Measurements from ENCODE around the gene ADCY9.

Gene ADCY9

DNA sequence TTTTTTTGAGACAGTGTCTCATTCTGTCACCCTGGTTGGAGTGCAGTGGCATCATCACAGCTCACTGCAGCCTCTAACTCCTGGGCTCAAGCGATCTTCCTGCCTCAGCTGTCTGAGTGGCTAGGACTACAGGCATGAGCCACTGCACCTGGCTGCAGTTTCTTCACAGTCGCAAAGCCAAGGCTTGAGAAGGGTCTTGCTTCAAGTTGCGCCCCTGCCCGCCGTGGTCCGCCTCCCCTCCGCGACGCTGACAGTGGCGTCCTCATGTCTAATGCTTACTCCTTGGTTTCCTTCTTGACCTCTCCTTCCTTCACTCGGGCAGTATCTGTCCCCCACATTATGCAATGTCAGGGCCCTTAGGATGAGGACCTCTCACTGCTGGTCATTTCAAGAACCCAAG lies 112.7 kb downstream of the ADCY9 start:
- DNase-seq (ENCODE audit: low read depth in 3 of 3): no peak

DNA sequence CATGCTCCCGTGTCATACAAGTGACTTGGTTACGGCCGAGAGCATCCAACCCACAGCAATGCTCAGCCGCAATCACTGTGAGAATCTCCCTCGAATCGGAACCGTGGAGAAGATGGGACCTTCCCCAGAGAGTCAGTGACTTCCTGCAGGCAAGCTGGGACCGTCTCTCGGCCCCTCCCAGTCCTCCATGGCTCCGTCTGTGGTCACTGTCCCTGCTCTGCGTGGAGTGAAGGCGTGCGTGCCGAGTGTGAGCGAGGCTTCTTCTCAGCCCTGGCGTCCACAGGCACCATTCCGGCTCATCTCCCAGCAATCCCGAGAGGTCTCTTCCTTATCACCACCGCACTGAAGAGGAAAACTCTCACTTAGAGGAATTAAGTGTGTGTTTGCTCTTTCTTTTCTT lies 113.1 kb downstream of the ADCY9 start:
- DNase-seq (ENCODE audit: low read depth in 3 of 3): no peak

DNA sequence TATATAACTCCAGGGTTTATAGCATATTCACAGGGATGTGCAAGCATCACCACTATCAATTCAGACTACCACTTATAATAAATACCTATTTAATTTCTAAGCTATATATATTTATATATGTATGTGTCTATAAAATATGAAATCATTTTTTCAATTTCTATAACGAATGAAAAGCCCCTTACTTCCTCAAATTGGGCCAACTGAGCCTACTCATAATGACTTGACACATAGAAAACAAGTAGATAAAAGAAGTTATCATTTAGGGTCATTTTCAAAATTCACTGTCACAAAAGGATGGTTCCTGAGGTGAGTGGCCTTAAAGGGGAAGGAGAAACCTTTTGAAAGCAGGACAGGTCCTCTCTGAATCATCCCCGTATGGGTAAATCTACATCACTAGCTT lies 114.1 kb downstream of the ADCY9 start:
- DNase-seq (ENCODE audit: low read depth in 3 of 3): no peak

DNA sequence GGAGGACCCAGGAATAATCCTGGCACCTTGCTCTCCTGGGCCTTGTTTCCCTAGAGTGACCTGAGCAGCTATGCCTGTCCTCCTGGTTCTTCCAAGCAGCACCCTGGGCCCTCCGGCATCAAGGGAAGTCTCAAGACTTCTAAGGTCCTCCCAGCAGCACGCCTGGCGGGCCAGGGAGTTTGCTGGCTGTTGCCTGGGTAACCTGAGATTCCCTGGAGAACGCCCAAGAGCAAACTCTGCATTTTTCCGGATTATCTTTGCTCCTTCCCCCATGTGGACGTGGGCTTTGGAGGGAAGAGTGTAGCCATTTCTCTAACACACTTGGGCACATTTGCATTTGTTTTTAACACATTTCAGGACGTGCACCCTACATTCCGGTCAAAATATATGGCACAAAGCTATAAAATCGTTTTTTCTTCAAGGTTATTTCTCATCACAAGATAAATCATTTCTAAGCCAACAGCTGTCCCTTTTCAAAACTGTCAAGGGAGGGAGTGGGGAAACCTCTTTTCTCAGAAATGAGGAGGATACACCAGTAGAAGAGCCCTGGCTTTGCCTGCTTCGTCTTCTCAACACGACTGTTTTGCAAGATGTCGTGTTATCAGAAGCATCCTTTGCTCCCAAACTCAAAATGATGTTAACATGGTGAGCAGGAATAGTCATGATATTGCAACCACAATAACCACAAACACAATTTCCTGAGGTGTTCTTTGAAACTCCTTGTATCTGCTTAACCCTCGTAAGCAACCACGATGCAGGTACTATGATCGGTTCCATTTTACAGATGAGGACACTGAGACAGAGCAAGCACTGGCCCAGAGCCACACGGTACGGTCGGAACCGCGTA lies 116.5 kb downstream of the ADCY9 start:
- no peak for DNase-seq (ENCODE audit: low read depth in 3 of 3)

DNA sequence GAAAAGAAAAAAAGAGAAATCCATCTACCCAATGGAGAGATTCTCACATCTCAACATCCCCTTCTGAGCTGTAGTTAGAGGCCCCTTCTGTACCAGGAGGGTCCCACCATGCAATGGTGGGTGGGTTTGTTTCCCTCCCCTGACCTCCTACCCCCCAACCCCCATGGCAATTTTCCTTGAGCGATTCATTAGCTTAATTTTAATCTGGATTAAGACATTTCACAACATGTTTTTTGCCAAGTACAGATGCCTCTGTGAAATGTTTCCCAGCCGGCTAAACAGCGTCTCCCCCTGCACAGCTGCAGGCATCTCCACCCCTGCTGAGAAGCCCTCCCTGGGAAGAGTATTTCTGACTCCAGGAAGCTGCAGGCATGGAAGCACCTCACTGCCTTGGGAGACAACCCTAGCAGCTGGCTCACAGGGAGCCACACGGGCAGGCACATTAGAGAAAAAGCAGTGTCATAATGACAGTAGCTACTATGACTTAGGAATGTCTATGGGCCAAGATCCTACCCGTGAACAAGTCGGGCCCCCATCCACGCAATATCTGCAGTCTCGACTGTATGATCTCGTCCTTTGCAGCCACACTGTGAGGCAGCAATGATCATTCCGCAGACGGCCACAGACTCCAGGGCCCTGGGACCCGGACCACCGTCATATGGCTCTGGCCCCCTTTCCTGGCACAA lies 117.3 kb downstream of the ADCY9 start:
- no peak for DNase-seq (ENCODE audit: low read depth in 3 of 3)

DNA sequence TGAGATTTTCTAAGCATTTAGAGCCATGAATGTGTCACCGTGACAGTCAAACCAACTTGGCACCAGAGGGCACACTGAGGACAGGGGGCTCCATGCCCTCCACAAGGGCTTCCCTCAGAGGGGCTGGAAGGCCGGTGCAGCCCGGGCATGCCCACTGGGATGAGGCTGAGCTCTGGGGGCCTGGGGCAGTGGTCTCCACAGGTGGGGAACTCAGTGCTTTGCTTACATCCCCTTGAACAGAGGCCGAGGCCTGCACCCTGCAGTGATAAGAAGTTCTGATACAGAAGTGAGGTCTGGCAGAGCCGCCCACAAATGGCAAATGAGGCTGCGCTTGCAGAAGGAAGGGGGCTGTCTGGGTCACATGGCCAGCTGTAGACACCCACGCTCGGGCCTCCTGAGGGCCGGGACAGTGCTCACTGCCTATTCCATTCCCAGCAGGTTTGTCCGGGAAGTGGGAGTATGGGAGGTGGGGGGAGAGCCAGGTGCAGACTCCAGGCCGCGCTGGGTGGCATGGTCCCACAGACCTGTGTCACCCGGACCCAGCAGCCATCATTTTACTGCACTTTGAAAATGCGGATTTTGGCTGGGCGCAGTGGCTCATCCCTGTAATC lies 118.9 kb downstream of the ADCY9 start:
- DNase-seq (ENCODE audit: low read depth in 3 of 3): no peak

DNA sequence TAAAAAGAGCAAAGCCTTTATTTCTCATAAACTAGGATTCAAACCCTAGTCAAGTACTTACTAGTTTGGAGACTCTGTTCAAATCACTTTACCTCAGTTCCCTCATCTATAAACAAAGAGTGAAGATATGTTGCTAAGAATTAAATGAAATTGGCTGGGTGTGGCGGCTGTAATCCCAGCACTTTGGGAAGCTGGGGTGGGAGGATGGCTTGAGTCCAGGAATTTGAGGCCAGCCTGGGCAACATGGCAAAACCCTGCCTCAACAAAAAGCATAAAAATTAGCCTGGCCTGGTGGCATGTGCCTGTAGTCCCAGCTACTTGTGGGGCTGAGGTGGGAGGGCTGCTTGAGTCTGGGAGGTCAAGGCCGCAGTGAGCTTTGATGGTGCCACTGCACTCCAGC lies 121.2 kb downstream of the ADCY9 start:
- DNase-seq (ENCODE audit: low read depth in 3 of 3): no peak

DNA sequence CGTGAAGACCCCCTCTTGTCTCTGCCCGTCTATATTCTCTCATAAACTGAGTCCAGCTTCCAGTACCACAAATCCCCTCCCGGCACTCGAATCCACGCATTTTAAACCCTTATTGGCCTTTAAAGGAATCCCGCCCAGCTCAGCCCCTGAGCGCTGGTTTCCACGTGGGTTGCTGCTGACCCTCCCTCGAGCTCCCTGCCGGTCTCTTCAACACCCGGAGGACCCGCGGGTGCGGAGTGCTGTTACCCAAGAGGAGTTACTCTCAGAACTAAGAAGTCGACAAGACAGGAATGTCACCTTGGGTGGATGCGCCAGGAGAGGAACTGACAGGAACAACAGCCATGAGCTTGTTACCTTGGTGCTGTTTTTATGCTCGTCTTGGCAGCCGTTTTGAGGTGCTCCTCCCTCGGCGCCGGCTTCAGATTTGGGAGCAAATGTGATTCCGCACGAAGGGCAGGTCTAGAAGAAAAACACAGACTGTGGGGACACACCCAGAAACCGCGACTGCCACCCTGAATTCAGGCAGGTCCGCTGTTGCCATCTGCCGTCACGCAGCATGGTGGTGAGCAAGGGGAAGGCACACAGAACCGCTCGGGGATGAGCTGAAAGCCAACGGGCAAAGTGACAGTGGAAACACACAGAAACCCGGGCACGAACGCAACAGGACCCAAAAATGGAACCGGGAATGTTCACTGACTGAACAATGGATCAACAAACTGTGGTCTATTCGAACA lies 123.0 kb downstream of the ADCY9 start:
- DNase-seq (ENCODE audit: low read depth in 3 of 3): no peak

GRCh38 chr16:3992297-3993051 lies 123.8 kb downstream of the ADCY9 start:
- no peak for DNase-seq (ENCODE audit: low read depth in 3 of 3)

DNA sequence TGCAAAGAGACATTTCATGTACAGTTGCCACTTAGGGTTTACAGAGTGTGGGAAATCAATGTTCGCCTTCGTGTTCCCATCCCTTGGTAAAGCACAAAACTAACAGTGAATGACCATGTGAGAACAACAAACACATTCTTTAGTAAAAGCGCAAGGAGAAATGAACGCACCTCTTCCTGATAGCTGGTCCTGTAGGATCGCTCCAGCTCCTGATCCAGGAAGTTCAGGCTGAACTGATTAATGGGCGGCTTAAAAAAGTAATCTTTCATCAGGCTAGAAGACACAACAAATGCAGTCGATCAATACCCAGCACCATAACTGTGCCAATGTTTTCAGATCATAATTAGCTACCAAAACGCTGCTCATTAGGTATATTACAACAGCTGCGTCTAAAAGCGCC lies 127.4 kb downstream of the ADCY9 start:
- DNase-seq (ENCODE audit: low read depth in 3 of 3): no peak

DNA sequence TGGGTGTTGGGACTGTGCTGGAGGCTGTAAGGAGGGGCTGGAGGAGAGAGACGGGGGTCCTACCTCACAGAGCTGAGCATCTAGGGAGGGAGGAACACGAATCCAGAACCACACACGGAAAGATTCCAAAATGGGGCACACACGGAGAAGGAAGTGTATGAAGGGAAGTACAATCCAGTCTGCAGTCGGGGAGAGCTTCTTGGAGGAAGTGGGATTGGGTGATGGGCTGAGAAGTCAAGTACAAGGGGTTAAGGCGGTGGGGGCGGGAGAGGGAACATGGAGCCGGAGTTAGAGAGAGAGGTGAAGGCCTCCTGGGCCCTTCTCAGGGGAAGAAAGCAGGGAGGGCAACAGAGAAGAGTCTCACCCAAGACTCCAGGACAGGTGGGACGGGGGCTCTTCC lies 128.2 kb downstream of the ADCY9 start:
- DNase-seq (ENCODE audit: low read depth in 3 of 3): no peak

GRCh38 chr16:3987231-3987630 lies 129.0 kb downstream of the ADCY9 start:
- no peak for DNase-seq (ENCODE audit: low read depth in 3 of 3)

DNA sequence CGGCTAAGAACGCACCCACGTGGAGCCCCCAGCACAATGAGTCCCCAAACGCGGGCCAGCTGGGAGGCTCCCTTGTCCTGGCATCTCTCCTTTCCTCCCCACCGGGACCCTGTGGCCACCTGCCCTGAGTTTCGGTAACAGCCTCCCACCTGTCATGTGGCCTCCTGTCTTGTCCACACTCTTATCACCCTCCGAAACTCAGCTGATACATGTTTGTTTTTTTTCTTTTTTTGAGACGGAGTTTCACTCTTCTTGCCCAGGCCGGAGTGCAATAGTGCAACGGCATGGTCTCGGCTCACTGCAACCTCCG lies 130.1 kb downstream of the ADCY9 start:
- DNase-seq (ENCODE audit: low read depth in 3 of 3): no peak

- no peak for DNase-seq (ENCODE audit: low read depth in 3 of 3)
Observed at GRCh38 chr16:3984111-3985060, 131.9 kb downstream of the ADCY9 start.

DNA sequence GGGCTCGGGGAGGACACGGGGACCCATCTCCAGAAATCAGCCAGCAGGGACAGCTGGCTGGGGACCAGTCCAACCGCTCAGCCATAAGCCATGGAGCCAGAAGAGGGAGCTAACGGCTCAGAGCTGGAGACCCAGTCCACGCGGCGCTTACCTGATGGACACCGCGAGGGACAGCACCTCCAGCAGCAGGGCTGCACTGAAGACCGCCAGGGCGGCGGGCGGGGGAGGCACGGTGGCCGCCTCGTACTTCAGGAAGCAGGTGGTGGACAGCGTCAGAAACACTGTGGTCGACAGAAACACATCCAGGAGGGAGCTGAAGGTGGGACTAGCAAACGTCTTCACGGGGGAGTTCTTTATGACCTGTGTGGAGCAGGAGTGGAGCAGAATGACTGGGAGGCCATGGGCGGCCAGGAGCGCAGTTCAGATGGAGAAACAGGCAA lies 133.1 kb downstream of the ADCY9 start:
- DNase-seq (ENCODE audit: low read depth in 3 of 3): peak in 2 of 3 experiments; percentile 15 to 21

DNA sequence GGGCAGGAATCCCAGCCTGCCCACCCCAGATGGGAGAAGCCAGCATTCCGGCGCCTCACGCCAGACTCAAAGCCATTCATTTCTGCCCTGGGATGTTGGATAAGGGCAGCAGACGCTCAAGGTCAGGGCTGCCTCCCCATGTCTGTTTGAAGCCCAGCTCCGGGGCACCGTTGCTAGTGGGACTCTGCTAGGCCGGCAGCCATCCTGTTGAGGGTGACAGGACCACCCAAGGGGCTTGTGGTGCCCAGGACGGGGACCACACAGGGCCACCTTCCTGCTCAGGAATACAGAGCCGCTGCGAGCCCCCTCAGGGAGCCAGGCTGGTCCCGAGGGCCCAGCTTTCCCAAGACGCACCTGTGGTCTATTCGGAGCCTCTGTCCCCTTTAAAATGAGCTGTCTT lies 134.0 kb downstream of the ADCY9 start:
- DNase-seq (ENCODE audit: low read depth in 3 of 3): no peak

GRCh38 chr16:3980253-3981111 lies 135.8 kb downstream of the ADCY9 start:
- DNase-seq (ENCODE audit: low read depth in 3 of 3): no peak

DNA sequence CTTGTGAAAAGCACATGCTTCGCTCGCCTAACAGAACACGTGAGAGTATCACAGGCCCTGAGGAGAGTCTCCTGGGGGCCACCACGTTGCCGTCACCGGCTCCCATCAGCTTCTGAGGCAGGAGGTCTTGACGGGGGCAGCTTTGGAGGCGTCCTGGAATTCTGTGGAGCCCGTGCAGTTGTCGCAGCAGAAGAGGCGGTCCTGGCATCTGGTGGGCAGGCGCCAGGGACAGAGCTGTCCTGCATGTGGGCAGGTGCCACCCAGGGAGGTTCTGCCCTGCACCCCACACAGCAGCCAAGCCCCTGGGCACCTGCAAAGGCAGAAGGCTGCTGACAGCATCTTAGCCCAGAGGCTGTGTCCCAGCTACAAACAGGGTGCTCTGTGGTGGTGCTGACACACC lies 136.7 kb downstream of the ADCY9 start:
- no peak for DNase-seq (ENCODE audit: low read depth in 3 of 3)

GRCh38 chr16:3979070-3979469 lies 137.2 kb downstream of the ADCY9 start:
- DNase-seq (ENCODE audit: low read depth in 3 of 3): no peak

- DNase-seq (ENCODE audit: low read depth in 3 of 3): no peak
Observed at GRCh38 chr16:3977376-3977775, 138.9 kb downstream of the ADCY9 start.

Measured in stimulated activated CD4-positive, alpha-beta T cell treated with anti-CD3 and anti-CD28 coated beads, TNF-alpha, amount 100 ng/mL, for 4 hours (primary cell).